Gastrocnemius medialis (tissue), 4 donors: ENCODE results near the gene KLHL25.

Experiments used
- CTCF ChIP-seq, 5 experiments: fragments of 450-650 bp in 3 of 5; fragments of 200-600 bp in 2 of 5; sonication (generic) in 2 of 5; IDR thresholded peaks in 4 of 5; conservative IDR thresholded peaks in 1 of 5; 1 replicate in 4 of 5; 2 replicates in 1 of 5; pipeline ENCODE4 v1.5.1; 2016 to 2019; ENCODE audit warnings: antibody characterized with exemption in 5 of 5, mild to moderate bottlenecking in 3 of 5, moderate library complexity in 3 of 5
- POLR2A ChIP-seq, 2 donors: fragments of 450-650 bp; IDR thresholded peaks; one replicate each; pipeline ENCODE4 v1.6.1; 2017; ENCODE audit warnings: antibody characterized with exemption in 2 of 2, mild to moderate bottlenecking in 2 of 2, moderate library complexity in 2 of 2

GRCh38 chr15:85741662-85742061 lies 53.1 kb downstream of the KLHL25 start:
- TF ChIP-seq CTCF (IDR thresholded peaks at IDR 0.05 in 4 of 5, conservative IDR thresholded peaks at IDR 0.05 in 1 of 5) (no peak), POLR2A (IDR thresholded peaks at IDR 0.05) (no peak)
